Measurements from ENCODE around the gene FBXW7.

DNA sequence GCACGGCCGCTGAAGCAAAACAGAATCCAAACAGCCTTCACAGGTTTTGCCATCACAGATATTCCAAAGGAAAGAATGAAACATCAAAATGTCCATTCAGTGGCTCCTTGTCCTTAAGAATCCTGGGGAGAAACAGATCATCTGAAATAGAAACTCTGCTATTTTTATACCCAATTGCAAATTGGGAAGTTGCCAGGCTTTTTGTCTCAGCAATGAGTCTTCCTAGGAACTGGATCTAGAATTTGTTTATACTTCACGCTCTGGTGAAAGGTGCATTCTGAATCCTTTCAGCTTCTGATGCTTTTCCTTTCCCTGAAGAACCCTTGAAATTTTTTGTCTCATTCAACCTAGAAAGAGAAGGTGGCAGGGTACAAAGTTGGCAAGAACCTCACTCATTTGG, 218.9 kb downstream of the FBXW7 start:
- TF ChIP-seq, protein P1, sequence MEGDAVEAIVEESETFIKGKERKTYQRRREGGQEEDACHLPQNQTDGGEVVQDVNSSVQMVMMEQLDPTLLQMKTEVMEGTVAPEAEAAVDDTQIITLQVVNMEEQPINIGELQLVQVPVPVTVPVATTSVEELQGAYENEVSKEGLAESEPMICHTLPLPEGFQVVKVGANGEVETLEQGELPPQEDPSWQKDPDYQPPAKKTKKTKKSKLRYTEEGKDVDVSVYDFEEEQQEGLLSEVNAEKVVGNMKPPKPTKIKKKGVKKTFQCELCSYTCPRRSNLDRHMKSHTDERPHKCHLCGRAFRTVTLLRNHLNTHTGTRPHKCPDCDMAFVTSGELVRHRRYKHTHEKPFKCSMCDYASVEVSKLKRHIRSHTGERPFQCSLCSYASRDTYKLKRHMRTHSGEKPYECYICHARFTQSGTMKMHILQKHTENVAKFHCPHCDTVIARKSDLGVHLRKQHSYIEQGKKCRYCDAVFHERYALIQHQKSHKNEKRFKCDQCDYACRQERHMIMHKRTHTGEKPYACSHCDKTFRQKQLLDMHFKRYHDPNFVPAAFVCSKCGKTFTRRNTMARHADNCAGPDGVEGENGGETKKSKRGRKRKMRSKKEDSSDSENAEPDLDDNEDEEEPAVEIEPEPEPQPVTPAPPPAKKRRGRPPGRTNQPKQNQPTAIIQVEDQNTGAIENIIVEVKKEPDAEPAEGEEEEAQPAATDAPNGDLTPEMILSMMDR (IDR thresholded peaks at IDR 0.05): no peak
- TF ChIP-seq POLR2A (IDR thresholded peaks at IDR 0.05): no peak

Data from body of pancreas (tissue), 4 donors.